NCI-H1105 treated with DMSO at 0.1 percent for 48 hours (cell line): ENCODE results near the gene MMP23B.

Experiments used
- DNase-seq: peaks from one replicate; lab custom pipeline; 2025; lab: John Stamatoyannopoulos, UW

MMP23B gene

DNA sequence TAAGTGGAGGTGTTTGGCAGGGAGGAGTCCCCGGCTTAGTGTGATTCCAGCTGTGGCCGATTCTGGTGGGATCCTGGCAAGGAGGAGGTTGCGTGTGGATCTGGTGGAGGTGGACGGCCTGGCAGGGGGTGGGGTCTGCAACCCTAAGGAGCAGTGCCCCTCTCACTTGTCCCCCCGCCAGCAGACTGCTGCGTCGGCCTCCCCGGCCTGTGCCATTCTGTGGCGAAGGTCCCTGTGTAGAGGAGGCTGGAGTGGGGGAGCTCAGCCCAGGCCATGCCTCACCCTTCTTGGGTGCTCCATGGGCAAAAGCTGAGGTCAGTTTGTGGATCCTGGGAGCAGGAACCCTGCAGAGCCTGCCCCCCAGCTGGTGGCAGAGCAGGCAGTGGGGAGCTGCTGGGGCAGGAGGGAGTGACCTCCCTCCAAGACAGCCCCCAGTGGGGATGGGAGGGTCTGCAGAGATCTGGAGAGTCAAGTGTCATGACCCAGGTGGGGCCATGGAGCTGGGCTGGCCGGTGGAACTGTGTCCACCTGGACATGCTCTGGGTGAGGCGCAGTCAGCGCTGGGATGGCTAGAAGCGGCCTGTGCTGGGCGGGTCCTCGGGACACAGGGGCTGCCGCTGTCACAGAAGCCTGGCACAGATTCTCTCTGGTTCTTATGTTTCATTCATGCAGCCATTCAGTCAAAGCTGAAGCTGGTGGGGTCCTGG lies 11.4 kb upstream of the MMP23B start:
- DNase-seq, result no peak

DNA sequence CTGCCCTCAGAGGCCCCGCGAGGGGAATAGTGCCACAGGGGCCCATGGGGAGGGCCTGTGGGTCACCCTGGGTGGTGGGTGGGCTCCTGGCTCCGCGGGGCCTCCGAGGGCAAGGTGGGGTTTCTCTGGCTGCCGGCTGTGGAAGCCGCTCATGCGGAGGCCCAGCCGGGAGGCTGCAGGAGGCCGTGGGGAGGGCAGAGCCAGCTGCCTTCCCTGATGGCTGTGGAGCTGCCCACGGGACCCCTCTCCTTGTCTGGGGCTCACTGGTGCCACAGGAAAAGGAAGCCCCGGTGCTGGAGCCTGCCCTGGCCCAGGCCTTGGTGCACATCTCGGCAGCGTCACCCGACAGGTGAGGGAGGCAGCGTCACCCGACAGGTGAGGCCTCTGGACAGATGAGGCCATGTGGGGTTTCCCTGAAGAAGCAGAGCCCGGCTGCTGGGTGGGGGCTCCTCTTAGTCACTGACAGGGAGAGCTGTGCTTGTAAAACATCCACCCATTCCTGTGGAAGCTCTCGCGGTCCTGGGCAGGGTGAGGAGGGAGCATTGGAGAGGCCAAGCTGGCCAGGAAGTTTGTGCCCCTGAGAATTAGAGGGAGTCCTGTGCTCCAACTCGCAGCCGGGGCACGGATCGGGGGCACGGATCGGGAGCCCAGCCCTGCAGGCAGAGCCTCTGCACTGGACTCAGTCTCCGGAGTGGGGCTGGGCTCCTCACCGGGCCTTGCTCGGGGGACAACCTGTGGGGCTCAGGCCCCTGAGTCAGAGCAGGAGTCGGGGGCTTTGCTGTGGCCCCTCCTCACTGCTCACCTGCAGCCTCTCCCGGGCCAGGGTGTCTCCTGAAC lies 10.6 kb upstream of the MMP23B start:
- no peak for DNase-seq

DNA sequence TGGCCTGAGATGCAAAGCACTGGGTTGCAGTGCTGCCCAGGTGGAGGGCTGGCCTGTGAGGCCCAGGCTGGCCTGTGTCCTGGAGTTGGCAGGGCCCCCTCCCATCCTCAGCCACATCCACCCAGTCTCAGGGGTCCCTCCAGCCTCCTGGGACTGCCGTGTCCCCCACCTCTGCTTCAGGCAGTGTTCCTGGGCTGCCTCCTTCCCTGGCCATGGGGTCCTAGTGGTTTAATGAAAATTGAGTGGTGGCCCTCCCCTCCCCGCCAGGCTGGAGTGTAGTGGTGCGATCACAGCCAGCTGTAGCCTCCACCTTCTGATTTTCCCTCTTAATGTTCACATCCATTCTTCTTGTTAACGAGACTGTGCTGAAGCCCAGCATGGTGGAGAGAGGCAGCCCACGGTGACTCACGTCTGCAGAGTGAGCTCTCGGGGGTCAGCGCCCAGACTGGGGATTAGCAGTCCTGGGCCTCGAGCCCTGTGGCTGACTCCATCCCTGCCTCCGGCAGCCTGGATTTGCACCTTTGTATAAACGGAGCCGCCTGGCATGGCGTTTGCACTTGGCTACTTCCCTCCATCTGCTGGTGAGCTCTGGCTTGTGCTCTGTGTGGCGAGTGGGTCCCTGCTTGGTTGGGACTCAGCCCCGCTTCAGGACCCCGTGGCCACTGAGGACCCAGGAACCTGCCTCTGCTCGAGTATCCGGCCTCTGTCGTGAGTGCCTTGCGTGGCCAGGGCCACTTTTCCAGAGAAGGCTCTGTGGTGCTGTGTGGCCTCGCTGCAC lies 9.8 kb upstream of the MMP23B start:
- DNase-seq, result no peak

DNA sequence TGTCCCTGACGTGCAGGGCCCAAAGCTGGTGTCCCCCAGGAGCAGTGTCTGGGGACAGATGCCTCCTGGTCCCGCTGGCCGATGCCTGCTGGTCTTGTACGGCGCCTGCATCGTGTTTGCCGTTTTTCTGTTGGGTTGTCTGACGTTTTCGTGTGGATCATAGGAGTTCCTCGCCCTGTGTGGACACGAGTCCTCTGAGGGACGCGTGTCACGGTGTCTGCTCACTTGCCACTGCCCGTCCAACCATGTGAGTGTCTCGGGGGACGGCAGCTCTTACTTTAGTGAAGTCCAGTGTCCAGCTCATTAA lies 9.2 kb upstream of the MMP23B start:
- DNase-seq, result no peak

DNA sequence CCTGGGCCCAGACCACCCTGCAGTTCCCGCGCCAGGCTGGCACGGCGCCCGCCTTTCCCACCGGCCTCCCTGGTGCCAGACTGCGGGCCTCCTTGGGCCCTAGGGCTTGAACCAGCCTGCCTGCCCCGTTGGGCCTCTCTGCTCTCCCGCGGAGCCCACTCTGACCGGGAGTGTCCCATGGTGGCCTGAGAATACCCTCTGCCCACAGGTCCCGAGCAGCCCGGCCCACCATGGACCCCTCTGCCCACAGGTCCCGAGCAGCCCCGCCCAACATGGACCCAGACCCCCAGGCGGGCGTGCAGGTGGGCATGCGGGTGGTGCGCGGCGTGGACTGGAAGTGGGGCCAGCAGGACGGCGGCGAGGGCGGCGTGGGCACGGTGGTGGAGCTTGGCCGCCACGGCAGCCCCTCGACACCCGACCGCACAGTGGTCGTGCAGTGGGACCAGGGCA lies 8.8 kb upstream of the MMP23B start:
- no peak for DNase-seq

DNA sequence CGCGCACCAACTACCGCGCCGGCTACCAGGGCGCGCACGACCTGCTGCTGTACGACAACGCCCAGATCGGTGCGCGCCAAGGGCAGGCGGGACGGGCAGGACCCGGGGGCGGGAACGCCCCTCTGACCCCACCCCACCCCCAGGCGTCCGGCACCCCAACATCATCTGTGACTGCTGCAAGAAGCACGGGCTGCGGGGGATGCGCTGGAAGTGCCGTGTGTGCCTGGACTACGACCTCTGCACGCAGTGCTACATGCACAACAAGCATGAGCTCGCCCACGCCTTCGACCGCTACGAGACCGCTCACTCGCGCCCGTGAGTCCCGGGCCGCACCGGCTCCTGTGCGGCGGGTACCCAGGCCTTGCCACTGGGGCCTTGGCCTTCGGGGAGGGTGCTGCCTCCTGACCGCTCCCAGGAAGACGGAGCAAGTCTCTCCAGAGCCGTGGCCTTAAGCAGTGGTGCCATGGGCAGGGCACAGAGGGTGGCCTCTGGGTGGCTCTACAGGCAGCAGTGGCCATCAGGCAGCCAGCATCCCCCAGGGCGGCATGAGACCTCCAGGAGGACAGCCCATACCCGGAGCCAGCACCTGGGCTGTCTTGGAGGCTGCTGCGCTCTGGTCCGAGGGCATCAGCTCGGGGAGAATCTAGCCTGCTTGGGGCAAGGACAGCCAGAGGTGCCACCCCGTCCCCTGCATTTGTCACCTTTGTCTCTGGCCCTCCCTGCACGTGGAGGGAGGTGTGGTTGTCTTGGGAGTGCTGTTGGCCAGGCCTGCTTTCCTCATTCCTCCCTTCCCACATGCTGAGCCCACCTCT lies 8.1 kb upstream of the MMP23B start:
- DNase-seq, result no peak

DNA sequence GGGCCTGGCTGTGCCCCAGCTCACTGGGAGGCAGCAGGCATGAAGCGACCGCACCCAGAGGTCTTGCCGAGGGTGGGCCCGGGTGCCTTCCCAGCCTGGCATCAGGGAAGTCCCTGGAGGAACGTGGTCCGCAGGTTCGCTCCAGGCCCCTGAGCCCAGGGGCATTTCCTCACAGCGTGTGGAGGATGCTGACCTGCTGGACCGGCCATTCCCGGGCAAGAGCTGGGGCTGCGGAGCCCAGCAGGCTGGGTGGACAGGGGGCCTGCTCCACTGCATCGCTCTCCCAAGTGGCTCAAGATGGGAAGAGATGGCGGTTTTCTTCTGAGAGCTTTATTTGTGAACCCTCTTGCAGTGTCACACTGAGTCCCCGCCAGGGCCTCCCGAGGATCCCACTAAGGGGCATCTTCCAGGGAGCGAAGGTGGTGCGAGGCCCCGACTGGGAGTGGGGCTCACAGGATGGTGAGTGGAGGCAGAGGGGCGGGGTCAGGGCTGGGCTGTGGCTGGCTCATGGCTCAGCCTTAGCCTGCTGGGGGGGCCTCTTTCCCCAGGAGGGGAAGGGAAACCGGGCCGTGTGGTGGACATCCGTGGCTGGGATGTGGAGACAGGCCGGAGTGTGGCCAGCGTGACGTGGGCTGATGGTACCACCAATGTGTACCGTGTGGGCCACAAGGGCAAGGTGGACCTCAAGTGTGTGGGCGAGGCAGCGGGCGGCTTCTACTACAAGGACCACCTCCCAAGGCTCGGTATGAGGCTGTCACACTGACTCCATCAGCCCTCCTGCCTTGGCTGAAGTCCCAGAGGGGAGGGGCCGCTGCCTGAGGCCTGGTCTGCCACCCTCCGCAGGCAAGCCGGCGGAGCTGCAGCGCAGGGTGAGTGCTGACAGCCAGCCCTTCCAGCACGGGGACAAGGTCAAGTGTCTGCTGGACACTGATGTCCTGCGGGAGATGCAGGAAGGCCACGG lies 7.2 kb upstream of the MMP23B start:
- DNase-seq, result no peak

DNA sequence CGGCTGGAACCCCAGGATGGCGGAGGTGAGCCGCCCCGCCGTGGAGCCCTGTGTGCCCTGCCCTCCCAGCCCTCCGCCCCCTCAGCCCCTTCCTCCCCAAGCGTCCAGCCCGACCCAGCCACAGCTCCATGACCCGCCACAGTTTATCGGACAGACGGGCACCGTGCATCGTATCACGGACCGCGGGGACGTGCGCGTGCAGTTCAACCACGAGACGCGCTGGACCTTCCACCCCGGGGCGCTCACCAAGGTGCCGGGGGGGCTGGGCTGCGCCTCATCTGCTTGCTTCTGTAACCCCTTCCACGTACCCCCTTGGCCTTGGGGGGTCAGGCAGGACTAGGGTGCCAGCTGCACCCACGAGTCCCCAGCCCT lies 6.6 kb upstream of the MMP23B start:
- DNase-seq, result no peak

DNA sequence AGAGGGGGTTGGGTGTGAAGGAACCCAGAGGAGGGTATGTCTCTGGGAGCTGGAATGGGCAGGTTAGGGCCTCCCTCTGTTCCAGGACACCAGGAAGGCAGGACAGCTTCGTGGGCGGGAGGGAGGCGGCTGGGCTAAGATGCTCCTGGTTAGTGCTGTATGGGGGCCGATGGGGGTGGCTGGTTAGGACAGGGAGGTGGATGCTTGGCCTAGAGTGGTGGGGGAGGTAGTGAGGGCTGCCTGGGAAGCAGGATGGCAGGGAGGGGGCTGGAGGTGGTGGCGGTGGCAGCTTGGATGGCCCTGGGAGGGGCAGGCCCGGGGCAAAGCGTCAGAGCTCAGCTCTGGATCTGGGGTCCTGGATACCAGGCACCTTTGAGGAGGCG lies 6.2 kb upstream of the MMP23B start:
- no peak for DNase-seq

DNA sequence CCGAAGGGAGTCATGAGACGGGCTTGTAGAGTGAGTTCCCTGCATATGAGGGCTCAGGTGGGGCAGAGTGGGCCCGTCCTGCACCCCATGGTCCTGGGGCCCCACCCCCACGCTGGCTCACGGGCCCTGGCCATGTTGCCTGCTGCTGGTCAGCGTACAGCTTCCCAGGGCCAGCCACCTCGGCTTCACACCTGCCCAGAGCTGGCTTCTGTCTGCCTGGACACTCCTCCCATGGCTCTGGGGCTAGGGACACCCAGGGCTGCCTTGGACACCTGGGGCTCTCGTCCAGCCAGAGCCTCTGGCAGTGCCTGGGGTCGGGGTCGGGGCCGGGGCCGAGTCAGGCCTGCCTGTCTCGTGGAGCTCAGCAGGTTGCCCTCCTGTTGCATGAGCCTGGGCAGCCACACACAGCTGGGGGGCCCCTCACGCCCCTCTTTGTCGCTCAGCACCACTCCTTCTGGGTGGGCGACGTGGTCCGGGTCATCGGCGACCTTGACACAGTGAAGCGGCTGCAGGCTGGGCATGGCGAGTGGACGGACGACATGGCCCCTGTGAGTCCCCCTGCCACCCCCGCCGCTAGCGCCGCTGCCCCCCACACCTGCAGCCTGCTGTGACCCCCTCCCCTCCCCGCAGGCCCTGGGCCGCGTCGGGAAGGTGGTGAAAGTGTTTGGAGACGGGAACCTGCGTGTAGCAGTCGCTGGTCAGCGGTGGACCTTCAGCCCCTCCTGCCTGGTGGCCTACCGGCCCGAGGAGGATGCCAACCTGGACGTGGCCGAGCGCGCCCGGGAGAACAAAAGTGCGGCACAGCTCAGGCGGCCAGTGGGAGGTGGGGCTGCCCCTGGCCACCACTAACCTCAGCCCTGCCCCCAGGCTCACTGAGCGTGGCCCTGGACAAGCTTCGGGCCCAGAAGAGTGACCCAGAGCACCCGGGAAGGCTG lies 5.5 kb upstream of the MMP23B start:
- no peak for DNase-seq

DNA sequence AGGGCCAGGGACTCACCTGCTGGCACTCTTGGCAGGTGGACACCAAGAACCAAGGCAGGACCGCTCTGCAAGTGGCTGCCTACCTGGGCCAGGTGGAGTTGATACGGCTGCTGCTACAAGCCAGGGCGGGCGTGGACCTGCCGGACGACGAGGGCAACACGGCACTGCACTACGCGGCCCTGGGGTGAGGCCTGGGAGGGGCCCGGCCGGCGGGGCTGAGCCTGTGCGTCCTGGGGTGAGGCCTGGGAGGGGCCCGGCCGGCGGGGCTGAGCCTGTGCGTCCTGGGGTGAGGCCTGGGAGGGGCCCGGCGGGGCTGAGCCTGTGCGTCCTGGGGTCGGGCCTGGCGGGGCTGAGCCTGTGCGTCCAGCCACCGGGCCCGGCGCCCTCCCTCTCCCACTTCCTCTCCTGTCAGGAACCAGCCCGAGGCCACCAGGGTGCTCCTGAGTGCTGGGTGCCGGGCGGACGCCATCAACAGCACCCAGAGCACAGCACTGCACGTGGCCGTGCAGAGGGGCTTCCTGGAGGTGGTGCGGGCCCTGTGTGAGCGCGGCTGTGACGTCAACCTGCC lies 4.6 kb upstream of the MMP23B start:
- no peak for DNase-seq

DNA sequence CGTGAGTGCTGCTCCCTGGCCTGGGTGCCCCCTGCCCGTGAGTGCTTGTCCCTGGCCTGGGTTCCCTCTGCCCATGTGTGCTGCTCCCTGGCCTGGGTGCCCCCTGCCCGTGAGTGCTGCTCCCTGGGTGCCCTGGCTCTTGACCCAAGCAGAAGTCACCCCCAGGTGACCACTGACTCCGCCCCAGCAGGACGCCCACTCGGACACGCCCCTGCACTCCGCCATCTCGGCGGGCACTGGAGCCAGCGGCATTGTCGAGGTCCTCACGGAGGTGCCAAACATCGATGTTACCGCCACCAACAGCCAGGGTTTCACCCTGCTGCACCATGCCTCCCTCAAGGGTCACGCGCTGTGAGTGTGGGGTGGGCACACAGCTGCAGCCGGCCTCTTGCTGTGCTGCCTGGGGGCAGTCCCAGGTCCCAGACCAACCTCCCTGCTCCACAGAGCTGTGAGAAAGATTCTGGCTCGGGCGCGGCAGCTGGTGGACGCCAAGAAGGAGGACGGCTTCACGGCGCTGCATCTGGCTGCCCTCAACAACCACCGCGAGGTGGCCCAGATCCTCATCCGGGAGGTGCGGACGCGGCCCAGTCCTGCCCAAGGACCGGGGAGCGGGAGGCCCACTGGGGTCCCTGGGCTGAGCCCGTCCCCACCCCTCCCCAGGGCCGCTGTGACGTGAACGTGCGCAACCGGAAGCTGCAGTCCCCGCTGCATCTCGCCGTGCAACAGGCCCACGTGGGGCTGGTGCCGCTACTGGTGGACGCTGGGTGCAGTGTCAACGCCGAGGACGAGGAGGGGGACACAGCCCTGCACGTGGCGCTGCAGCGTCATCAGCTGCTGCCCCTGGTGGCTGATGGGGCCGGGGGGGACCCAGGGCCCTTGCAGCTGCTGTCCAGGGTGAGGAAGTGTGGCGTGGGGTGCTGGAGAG lies 3.9 kb upstream of the MMP23B start:
- no peak for DNase-seq

DNA sequence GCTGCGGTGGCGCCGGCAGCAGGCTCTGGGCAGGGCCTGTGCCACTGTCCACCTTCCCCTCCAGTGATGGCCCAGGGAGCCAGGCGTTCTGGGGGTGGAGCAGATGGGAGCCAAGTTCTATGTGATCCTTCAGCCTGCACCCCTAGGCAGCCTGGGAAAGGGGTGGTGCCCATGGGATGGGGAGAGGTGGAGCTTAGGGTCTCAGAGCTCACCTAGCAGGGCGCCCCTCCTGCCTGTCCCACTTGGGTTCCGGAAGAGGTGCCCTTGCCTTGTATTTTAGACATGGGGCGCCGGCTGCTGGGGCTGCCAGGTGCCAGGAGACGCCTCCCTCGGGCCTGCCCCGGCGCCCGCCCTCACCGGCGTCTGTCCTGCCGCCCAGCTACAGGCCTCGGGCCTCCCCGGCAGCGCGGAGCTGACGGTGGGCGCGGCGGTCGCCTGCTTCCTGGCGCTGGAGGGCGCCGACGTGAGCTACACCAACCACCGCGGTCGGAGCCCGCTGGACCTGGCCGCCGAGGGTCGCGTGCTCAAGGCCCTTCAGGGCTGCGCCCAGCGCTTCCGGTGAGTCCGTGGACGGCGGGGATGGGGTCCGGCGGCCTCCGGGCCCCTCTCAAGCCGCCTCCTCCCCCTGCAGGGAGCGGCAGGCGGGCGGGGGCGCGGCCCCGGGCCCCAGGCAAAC lies 3.1 kb upstream of the MMP23B start:
- DNase-seq, result no peak

DNA sequence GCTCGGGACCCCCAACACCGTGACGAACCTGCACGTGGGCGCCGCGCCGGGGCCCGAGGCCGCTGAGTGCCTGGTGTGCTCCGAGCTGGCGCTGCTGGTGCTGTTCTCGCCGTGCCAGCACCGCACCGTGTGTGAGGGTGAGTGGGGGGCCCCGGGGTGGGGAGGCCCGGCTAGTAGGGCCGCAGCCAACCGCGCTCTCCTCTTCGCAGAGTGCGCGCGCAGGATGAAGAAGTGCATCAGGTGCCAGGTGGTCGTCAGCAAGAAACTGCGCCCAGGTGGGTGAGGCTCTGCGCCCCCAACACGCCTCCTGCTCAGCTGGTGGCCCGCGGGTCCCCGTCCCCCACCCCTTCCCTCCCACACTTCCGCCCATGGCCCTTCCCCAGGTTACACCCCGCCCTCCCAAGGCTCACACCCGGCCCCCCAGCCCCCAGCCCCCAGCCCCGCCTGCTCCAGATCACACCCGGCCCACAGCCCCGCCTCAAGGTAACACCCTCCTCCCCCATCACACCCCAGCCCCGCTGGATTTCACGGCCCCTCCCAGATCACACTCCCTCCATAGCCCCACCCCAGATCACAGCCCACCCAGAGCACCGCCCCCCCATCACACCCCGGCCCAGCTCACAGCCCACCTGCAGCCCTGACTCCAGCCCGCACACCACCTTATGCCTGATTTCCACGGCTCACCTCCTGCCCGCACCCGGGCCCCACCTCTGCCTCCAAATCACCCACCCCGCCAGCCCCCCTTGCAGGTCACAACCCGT lies 2.4 kb upstream of the MMP23B start:
- no peak for DNase-seq

DNA sequence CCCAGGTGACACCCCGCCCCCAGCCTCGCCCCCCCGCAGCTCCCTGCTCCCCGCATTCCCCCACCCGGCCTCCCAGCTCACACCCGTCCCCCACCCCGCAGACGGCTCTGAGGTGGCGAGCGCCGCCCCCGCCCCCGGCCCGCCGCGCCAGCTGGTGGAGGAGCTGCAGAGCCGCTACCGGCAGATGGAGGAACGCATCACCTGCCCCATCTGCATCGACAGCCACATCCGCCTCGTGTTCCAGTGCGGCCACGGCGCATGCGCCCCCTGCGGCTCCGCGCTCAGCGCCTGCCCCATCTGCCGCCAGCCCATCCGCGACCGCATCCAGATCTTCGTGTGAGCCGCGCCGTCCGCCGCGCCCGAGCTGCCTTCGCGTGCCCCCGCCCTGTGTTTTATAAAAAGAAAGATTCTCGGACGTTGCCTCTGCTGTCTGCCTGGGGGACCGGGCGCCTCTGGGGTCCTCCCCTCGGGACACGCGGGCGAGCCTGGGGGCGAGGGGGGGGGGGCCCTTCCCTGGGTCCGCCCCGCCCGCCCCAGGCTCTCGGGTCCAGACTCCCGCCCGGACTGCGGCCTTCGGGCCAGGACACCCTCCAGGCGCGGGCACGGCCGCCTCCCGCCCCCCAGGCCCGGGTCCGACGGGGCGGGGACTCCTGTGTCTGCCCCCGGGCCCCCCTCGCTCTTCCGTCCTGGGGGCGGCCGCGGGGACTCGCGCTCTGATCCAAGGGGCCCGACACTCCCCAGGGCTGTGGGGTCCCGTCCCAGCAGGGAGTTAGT lies 1.6 kb upstream of the MMP23B start:
- DNase-seq, result peak; percentile 75
